Body of pancreas (tissue), 4 donors: ENCODE results near the gene VPS37B. TPM values are rescaled to one million over a fixed set of nuclear protein-coding genes. Genes with fewer than 3 reads are reported as not detected.

Experiments
- ATAC-seq: fragments of 150-250 bp; one replicate; pipeline ENCODE4 v1.9.1; 2016
- DNase-seq, 4 donors: peaks; one replicate each; pipeline ENCODE4 v3.0.0-alpha.2; 2019
- H3K27ac ChIP-seq, 4 donors: fragments of 200-600 bp; sonication (generic); 1 replicate in 3 of 4; 2 replicates in 1 of 4; pipeline versions ENCODE4 v1.5.1 to v1.6.1; 2016 to 2019; ENCODE audit warnings: mild to moderate bottlenecking in 1 of 4, mixed read lengths in 1 of 4, moderate library complexity in 1 of 4
- H3K27me3 ChIP-seq, 2 donors: fragments of 200-600 bp; sonication (generic); one replicate each; pipeline ENCODE4 v1.6.0; 2016; ENCODE audit warnings: mild to moderate bottlenecking in 1 of 2
- H3K36me3 ChIP-seq, 2 donors: fragments of 200-600 bp; sonication (generic); replicated peaks in 1 of 2; 2 replicates each; pipeline ENCODE4 v1.5.1; 2016; ENCODE audit warnings: low read depth in 2 of 2; ENCODE audit not compliant: insufficient read depth in 1 of 2
- H3K4me1 ChIP-seq: fragments of 200-600 bp; sonication (generic); one replicate; pipeline ENCODE4 v1.6.0; 2016
- H3K4me3 ChIP-seq, 2 donors: fragments of 200-600 bp; sonication (generic); 1 replicate in 1 of 2; 2 replicates in 1 of 2; pipeline ENCODE4 v1.5.1; 2016 to 2019
- H3K9me3 ChIP-seq, 3 donors: fragments of 200-600 bp; sonication (generic); 1 replicate in 2 of 3; 2 replicates in 1 of 3; pipeline ENCODE4 v1.5.1; 2016
- CTCF ChIP-seq, 7 experiments: fragments of 450-650 bp in 4 of 7; fragments of 200-600 bp in 3 of 7; sonication (generic) in 3 of 7; IDR thresholded peaks; one replicate each; pipeline ENCODE4 v1.5.1; 2016 to 2019; ENCODE audit warnings: antibody characterized with exemption in 7 of 7
- POLR2A ChIP-seq, 3 donors: fragments of 450-650 bp; IDR thresholded peaks; one replicate each; pipeline ENCODE4 v1.6.1; 2016; ENCODE audit warnings: antibody characterized with exemption in 3 of 3, mild to moderate bottlenecking in 2 of 3
- WGBS, 2 donors: methylation state at CpG; one replicate each; pipeline ENCODE4 v1.1.5; 2017; 5-methylcytosine and 5-hydroxymethylcytosine counted together
- intact Hi-C: fragments of 100-400 bp; cut with DNase I; formaldehyde crosslinking; loops from one replicate; pipeline ENCODE4 v1.15.1; 2023
- total RNA-seq, 2 donors: library from RNA; depleted of rRNA; stranded (reverse); fragments of >200 nt; gene quantifications; one replicate each; pipeline ENCODE4 v1.1.0, GENCODE V29; 2016

Gene VPS37B
- total RNA-seq, 2 donors from 2014 or later: 18.7 to 46.8 TPM

- 93 to 94% methylated on average over 8 to 22 of the region's 23 CpGs for WGBS, 2 donors
- Histone ChIP-seq H3K36me3 (no peaks in the 10 kb centered on the region), H3K4me1 (no peaks in the 10 kb centered on the region), H3K4me3 (no peak overlapping the region), H3K9me3 (no peaks in the 10 kb centered on the region), H3K27me3 (no peaks in the 10 kb centered on the region), H3K27ac (no peak overlapping the region)
- ATAC-seq: no peak
- intact Hi-C loops: no loop called here
- no peak for TF ChIP-seq CTCF (IDR thresholded peaks at IDR 0.05)
- no peak for DNase-seq
Observed at GRCh38 chr12:122929812-122930211, 33.9 kb upstream of the VPS37B start.

- Histone ChIP-seq H3K27ac (no peak overlapping the region), H3K36me3 (no peaks in the 10 kb centered on the region), H3K27me3 (no peaks in the 10 kb centered on the region), H3K4me3 (no peak overlapping the region), H3K9me3 (no peaks in the 10 kb centered on the region), H3K4me1 (no peaks in the 10 kb centered on the region)
- TF ChIP-seq POLR2A (IDR thresholded peaks at IDR 0.05): no peak
- TF ChIP-seq CTCF (IDR thresholded peaks at IDR 0.05): no peak
- ATAC-seq (no peak), DNase-seq (no peak)
- intact Hi-C loops: no loop called here
- WGBS, 2 donors: 72 to 97% methylated on average over 11 to 12 of the region's 14 CpGs
Observed at GRCh38 chr12:122929148-122929538, 33.2 kb upstream of the VPS37B start.

- ATAC-seq (no peak), DNase-seq (no peak)
- Histone ChIP-seq H3K9me3 (no peaks in the 10 kb centered on the region), H3K27me3 (no peaks in the 10 kb centered on the region), H3K4me1 (no peaks in the 10 kb centered on the region), H3K4me3 (no peak overlapping the region), H3K36me3 (no peaks in the 10 kb centered on the region), H3K27ac (no peak overlapping the region)
- 87 to 90% methylated on average over 6 to 12 of the region's 12 CpGs for WGBS, 2 donors
- intact Hi-C loops: no loop called here
- TF ChIP-seq CTCF (IDR thresholded peaks at IDR 0.05) (no peak), POLR2A (IDR thresholded peaks at IDR 0.05) (no peak)
Observed at GRCh38 chr12:122928404-122929147, 32.7 kb upstream of the VPS37B start.

- no peaks in the 10 kb centered on the region for H3K36me3 ChIP-seq
- 82 to 90% methylated on average over 11 of the region's 11 CpGs for WGBS, 2 donors
- DNase-seq (no peak), ATAC-seq (no peak)
- no peak overlapping the region for H3K27ac ChIP-seq
- H3K9me3 ChIP-seq: no peaks in the 10 kb centered on the region
- H3K27me3 ChIP-seq: no peaks in the 10 kb centered on the region
- H3K4me1 ChIP-seq: no peaks in the 10 kb centered on the region
- H3K4me3 ChIP-seq: no peak overlapping the region
- TF ChIP-seq CTCF (IDR thresholded peaks at IDR 0.05) (no peak), POLR2A (IDR thresholded peaks at IDR 0.05) (no peak)
- intact Hi-C loops: no loop called here
Observed at GRCh38 chr12:122927756-122928403, 32.0 kb upstream of the VPS37B start.
